MCF 10A (cell line): ENCODE measurements around the gene SYCP2. TPM values are rescaled to one million over a fixed set of nuclear protein-coding genes. Genes with fewer than 3 reads are reported as not detected.

Experiments used
- BruUV-seq: library from RNA; stranded (reverse); fragments of 400-500 nt; replicated peaks from 2 replicates; lab custom pipeline; 2021; lab: Mats Ljungman, UMichigan
- CTCF ChIA-PET: fragments of 300-600 bp; sonication (Branson Sonifier 250); formaldehyde crosslinking; extraction: SDS; loops from one replicate; lab custom pipeline; 2021; ENCODE audit warnings: antibody characterized with exemption, inconsistent platforms; lab: Yijun Ruan, JAX
- POLR2A ChIA-PET: fragments of 300-600, 350-650 bp; sonication (Branson Sonifier 250); formaldehyde crosslinking; extraction: SDS; loops from one replicate; lab custom pipeline; 2020; ENCODE audit warnings: antibody characterized with exemption, inconsistent platforms; lab: Yijun Ruan, JAX
- DNase-seq: peaks from one replicate; pipeline ENCODE4 v3.0.0-alpha.2; 2018; ENCODE audit not compliant: unreplicated experiment
- H3K27ac Mint-ChIP-seq: one replicate; pipeline ENCODE4 v1.8.0; 2022; ENCODE audit warnings: mild to moderate bottlenecking, low read depth, mixed read lengths; ENCODE audit not compliant: unreplicated experiment
- H3K27me3 Mint-ChIP-seq: one replicate; pipeline ENCODE4 v1.8.0; 2022; ENCODE audit warnings: mixed read lengths; ENCODE audit not compliant: insufficient read depth, unreplicated experiment
- H3K36me3 Mint-ChIP-seq: one replicate; pipeline ENCODE4 v1.8.0; 2022; ENCODE audit warnings: mild to moderate bottlenecking, moderate library complexity, mixed read lengths; ENCODE audit not compliant: insufficient read depth, unreplicated experiment
- H3K4me1 Mint-ChIP-seq: one replicate; pipeline ENCODE4 v1.8.0; 2022; ENCODE audit warnings: mixed read lengths; ENCODE audit not compliant: insufficient read depth, unreplicated experiment
- H3K4me3 Mint-ChIP-seq: one replicate; pipeline ENCODE4 v1.8.0; 2022; ENCODE audit warnings: mild to moderate bottlenecking, moderate library complexity, mixed read lengths; ENCODE audit not compliant: unreplicated experiment
- H3K9me3 Mint-ChIP-seq: one replicate; pipeline ENCODE4 v1.8.0; 2022; ENCODE audit warnings: mixed read lengths; ENCODE audit not compliant: unreplicated experiment
- CTCF ChIP-seq: fragments of 200-600 bp; IDR thresholded peaks from one replicate; pipeline ENCODE4 v1.8.0; 2022; ENCODE audit warnings: antibody characterized with exemption, mild to moderate bottlenecking; ENCODE audit not compliant: unreplicated experiment
- intact Hi-C: fragments of 100-400 bp; cut with micrococcal nuclease; formaldehyde crosslinking; loops from 2 replicates; pipeline ENCODE4 v1.14.1; 2022
- total RNA-seq: library from RNA; stranded (reverse); gene quantifications from 2 replicates; pipeline ENCODE4 v1.2.3, GENCODE V29; 2022

SYCP2 gene
- total RNA-seq, 1 experiment from 2014 or later: 0.35 TPM

GRCh38 chr20:59936409-59936808 is 3.0 kb upstream of the SYCP2 start:
- CTCF ChIA-PET: interaction anchor here (0.5 to 4.1 kb wide), 12 partner anchors 9 to 364 kb away, joined by 3 to 27 read pairs (median 4); no protein-coding TSS in a partner anchor
- H3K27me3 Mint-ChIP-seq: no peaks in the 10 kb centered on the region
- H3K4me3 Mint-ChIP-seq: no peak overlapping the region

GRCh38 chr20:59935457-59936185 is 2.2 kb upstream of the SYCP2 start:
- Mint-ChIP-seq H3K36me3 (no peaks in the 10 kb centered on the region), H3K27me3 (no peaks in the 10 kb centered on the region), H3K4me1 (peaks cover 16% of the 10 kb centered on the region), H3K4me3 (no peak overlapping the region), H3K9me3 (no peaks in the 10 kb centered on the region), H3K27ac (no peak overlapping the region)
- ChIA-PET CTCF (interaction anchor here (0.6 to 4.1 kb wide), 16 partner anchors 12 to 405 kb away, joined by 3 to 27 read pairs (median 4); no protein-coding TSS in a partner anchor), POLR2A (interaction anchor here (0.7 to 1.9 kb wide), 3 partner anchors 10 to 100 kb away, joined by 3 to 6 read pairs (median 4); no protein-coding TSS in a partner anchor)
- TF ChIP-seq CTCF: no peak
- BruUV-seq: no TSS peak
- intact Hi-C loops: loop anchor here (5.0 kb wide), 1 partner anchor 153 kb away; no protein-coding TSS in a partner anchor
- DNase-seq: no peak

More at GRCh38 chr20:59936409-59936808, 3.0 kb upstream of the SYCP2 start:
- no TSS peak for BruUV-seq
- DNase-seq: no peak
- no peak for TF ChIP-seq CTCF
- no peak overlapping the region for H3K27ac Mint-ChIP-seq
- POLR2A ChIA-PET: interaction anchor here (0.6 to 1.9 kb wide), 7 partner anchors 10 to 164 kb away, joined by 3 to 6 read pairs (median 4); no protein-coding TSS in a partner anchor
- H3K4me1 Mint-ChIP-seq: peaks cover 21% of the 10 kb centered on the region
- H3K9me3 Mint-ChIP-seq: no peaks in the 10 kb centered on the region
- peaks cover 6% of the 10 kb centered on the region for H3K36me3 Mint-ChIP-seq
- intact Hi-C loops: loop anchor here (5.0 kb wide), 1 partner anchor 154 kb away; no protein-coding TSS in a partner anchor

GRCh38 chr20:59933849-59934585 is 580 bp upstream of the SYCP2 start:
- peak overlapping the region; percentile 70 for H3K4me3 Mint-ChIP-seq
- CTCF ChIA-PET: interaction anchor here (0.5 to 4.1 kb wide), 38 partner anchors 8 to 1008 kb away, joined by 3 to 27 read pairs (median 4); no protein-coding TSS in a partner anchor
- peaks cover 4% of the 10 kb centered on the region for H3K27me3 Mint-ChIP-seq
- TF ChIP-seq CTCF: peak; percentile 97
- intact Hi-C loops: no loop called here
- DNase-seq: peak; percentile 69
- POLR2A ChIA-PET: interaction anchor here (1.0 to 1.2 kb wide), 2 partner anchors 39 to 98 kb away, joined by 3 read pairs; no protein-coding TSS in a partner anchor
- H3K9me3 Mint-ChIP-seq: no peaks in the 10 kb centered on the region
- BruUV-seq: no TSS peak
- H3K36me3 Mint-ChIP-seq: no peaks in the 10 kb centered on the region
- H3K4me1 Mint-ChIP-seq: peaks cover 16% of the 10 kb centered on the region
- H3K27ac Mint-ChIP-seq: no peak overlapping the region
